BE2C (cell line): Measurements from ENCODE around the gene RSU1.

Source experiments
- DNase-seq: peaks from one replicate; pipeline ENCODE4 v3.0.0-alpha.2; 2020
- H3K27me3 ChIP-seq: fragments of 250-450 bp; sonication (Bioruptor Pico); 2 replicates; pipeline ENCODE4 v1.5.1; 2020; ENCODE audit warnings: mild to moderate bottlenecking
- H3K36me3 ChIP-seq: fragments of 250-450 bp; sonication (Bioruptor Pico); 2 replicates; pipeline ENCODE4 v1.5.1; 2020; ENCODE audit warnings: mild to moderate bottlenecking
- H3K4me1 ChIP-seq: fragments of 250-450 bp; sonication (Bioruptor Pico); 2 replicates; pipeline ENCODE4 v1.5.1; 2020
- H3K4me3 ChIP-seq: 2 replicates; pipeline ENCODE4 v1.5.1; 2011; ENCODE audit warnings: low read depth, low read length
- H3K9me3 ChIP-seq: fragments of 250-450 bp; sonication (Bioruptor Pico); 2 replicates; pipeline ENCODE4 v1.5.1; 2020
- CTCF ChIP-seq: IDR thresholded peaks from 2 replicates; pipeline ENCODE4 v1.5.1; 2012; ENCODE audit warnings: mild to moderate bottlenecking, low read depth, low read length

Gene RSU1

GRCh38 chr10:16819436-16819835, 2.2 kb upstream of the RSU1 start:
- Histone ChIP-seq H3K4me1 (no peaks in the 10 kb centered on the region), H3K9me3 (no peaks in the 10 kb centered on the region; the same call in 1 of the 2 replicates), H3K36me3 (no peaks in the 10 kb centered on the region), H3K27me3 (no peaks in the 10 kb centered on the region), H3K4me3 (no peak overlapping the region)
- no peak for DNase-seq
- no peak for TF ChIP-seq CTCF

DNA sequence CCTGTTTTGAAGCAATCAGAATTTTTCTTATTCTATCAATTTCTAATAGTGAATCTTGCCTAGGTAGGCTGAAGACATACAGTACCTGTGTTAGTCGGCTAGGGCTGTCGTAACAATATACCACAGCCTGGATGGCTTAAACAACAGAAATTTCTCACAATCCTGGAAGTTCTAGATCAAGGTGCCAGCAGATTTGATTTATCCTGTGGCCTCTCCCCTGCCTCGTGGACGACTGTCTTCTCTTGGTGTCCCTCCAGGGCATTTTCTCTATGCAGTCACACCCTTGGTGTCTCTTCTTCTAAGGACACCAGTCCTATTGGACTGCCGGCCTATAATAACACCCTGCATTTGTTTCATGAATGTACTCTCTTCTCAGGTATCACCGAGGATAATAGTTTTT, 1.8 kb upstream of the RSU1 start:
- Histone ChIP-seq H3K36me3 (no peaks in the 10 kb centered on the region), H3K27me3 (no peaks in the 10 kb centered on the region), H3K4me3 (no peak overlapping the region), H3K9me3 (no peaks in the 10 kb centered on the region; the same call in 1 of the 2 replicates), H3K4me1 (no peaks in the 10 kb centered on the region)
- DNase-seq: no peak
- no peak for TF ChIP-seq CTCF

DNA sequence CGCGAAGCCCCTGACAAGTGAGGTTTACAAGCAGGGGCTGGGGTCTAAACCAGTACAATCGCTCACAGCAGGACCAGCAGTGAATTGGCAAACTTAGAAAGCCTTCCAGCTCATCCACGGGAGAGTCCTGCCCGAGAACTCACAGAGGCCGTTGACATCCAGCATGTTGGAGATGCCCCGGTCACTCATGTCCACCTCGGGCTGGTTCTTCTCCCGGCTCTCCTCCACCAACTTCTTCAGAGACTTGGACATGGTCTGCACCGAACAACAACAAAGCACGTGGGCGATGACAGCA, 447 bp downstream of the RSU1 start:
- no peak for DNase-seq
- Histone ChIP-seq H3K4me3 (peak overlapping the region; percentile 92), H3K9me3 (no peaks in the 10 kb centered on the region; the same call in 1 of the 2 replicates), H3K27me3 (no peaks in the 10 kb centered on the region), H3K36me3 (no peaks in the 10 kb centered on the region), H3K4me1 (no peaks in the 10 kb centered on the region)
- no peak for TF ChIP-seq CTCF

DNA sequence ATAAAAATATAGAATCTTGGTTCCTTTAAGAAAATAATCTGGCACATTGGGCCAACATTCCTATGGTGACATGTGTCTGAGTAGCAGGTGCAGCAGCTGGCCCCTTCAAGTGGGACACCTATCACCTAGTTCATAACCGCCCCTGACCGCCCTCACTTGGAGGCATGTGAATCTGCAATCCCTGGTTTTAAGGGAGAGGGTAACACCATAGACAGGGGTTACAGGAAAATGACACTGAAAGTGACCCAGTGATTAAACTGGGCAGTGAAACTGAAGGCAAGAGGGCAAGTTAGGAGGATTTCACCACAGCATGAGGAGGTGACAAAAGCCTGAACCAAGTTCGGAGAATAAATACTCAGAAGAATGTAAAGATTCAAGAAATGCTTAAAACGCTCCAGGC, 1.1 kb downstream of the RSU1 start:
- peak overlapping the region; percentile 92 for H3K4me3 ChIP-seq
- DNase-seq: no peak

GRCh38 chr10:16814012-16814411, 3.2 kb downstream of the RSU1 start:
- no peak overlapping the region for H3K4me3 ChIP-seq
- H3K27me3 ChIP-seq: no peaks in the 10 kb centered on the region
- H3K36me3 ChIP-seq: no peaks in the 10 kb centered on the region
- H3K4me1 ChIP-seq: no peaks in the 10 kb centered on the region
- H3K9me3 ChIP-seq: no peaks in the 10 kb centered on the region
- TF ChIP-seq CTCF: no peak
- no peak for DNase-seq

More for the DNA sequence above, 1.1 kb downstream of the RSU1 start:
- no peak for TF ChIP-seq CTCF
- Histone ChIP-seq H3K4me1 (no peaks in the 10 kb centered on the region), H3K36me3 (no peaks in the 10 kb centered on the region), H3K9me3 (no peaks in the 10 kb centered on the region), H3K27me3 (no peaks in the 10 kb centered on the region)

DNA sequence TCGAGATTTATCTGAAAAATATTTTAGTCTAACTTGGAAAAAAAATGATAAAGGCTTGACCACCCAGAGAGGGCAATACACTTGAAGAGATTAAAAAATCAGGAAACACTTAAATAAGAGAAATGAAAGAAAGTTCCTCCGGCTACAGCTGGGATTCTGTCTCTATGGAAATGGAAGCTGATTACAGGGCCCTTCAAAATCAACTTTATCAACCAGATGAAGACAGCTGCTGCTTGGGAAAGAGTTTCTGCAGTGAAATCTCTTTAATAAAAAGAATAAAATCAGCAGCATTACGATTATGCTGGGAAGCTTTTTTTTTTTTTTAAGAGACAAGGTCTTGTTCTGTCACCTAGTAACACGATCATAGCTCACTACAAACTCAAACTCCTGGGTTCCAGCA, 4.5 kb downstream of the RSU1 start:
- Histone ChIP-seq H3K4me1 (no peaks in the 10 kb centered on the region), H3K27me3 (no peaks in the 10 kb centered on the region), H3K9me3 (no peaks in the 10 kb centered on the region), H3K4me3 (no peak overlapping the region), H3K36me3 (no peaks in the 10 kb centered on the region)
- no peak for DNase-seq
- no peak for TF ChIP-seq CTCF
